ENCODE results near the gene SFMBT2.

The SFMBT2 gene

DNA sequence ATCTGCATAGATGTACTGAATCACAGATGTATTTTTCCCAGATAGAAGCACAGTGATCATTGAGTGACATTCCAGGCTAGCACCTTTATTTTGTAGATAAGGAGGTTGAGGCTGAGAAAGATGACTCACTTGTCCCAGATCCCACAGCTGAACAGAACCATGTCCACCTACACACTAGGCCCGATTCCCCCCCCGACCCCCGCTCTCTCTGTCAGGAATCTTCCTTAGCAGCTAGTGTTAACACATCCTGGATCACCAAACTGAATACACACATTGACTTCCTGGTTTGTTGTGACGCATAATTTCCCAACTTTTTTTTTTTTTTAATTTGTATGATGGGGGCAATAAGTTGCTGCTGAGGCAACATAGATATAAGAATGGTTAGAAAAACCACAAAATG lies 5.2 kb downstream of the SFMBT2 start:
- H3K4me2 ChIP-seq (ENCODE audit: low read length), result no peak overlapping the region
- peaks cover 11% of the 10 kb centered on the region; the same call in 1 of the 2 replicates for H3K27me3 ChIP-seq (ENCODE audit: control insufficient read depth, low read length)
- peaks cover 8% of the 10 kb centered on the region; the same call in 1 of the 2 replicates for H4K20me1 ChIP-seq (ENCODE audit: control insufficient read depth, insufficient read depth, low read depth, low read length)
- H3K9me3 ChIP-seq (ENCODE audit: control insufficient read depth, insufficient read depth, low read length), result no peaks in the 10 kb centered on the region
- no peaks in the 10 kb centered on the region for H3K36me3 ChIP-seq (ENCODE audit: control insufficient read depth, low read length)
- TF ChIP-seq, protein P1, sequence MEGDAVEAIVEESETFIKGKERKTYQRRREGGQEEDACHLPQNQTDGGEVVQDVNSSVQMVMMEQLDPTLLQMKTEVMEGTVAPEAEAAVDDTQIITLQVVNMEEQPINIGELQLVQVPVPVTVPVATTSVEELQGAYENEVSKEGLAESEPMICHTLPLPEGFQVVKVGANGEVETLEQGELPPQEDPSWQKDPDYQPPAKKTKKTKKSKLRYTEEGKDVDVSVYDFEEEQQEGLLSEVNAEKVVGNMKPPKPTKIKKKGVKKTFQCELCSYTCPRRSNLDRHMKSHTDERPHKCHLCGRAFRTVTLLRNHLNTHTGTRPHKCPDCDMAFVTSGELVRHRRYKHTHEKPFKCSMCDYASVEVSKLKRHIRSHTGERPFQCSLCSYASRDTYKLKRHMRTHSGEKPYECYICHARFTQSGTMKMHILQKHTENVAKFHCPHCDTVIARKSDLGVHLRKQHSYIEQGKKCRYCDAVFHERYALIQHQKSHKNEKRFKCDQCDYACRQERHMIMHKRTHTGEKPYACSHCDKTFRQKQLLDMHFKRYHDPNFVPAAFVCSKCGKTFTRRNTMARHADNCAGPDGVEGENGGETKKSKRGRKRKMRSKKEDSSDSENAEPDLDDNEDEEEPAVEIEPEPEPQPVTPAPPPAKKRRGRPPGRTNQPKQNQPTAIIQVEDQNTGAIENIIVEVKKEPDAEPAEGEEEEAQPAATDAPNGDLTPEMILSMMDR (IDR thresholded peaks at IDR 0.05; ENCODE audit: low read depth, low read length, poor library complexity, severe bottlenecking), result no peak
- no peak overlapping the region for H3K4me3 ChIP-seq (ENCODE audit: low read length)
- H3K4me1 ChIP-seq (ENCODE audit: control insufficient read depth, low read length), result peaks cover 20% of the 10 kb centered on the region
- H3K79me2 ChIP-seq (ENCODE audit: control insufficient read depth, low read length), result peaks cover 96% of the 10 kb centered on the region
- H3F3A ChIP-seq (ENCODE audit: control insufficient read depth, insufficient read depth), result peaks cover 5% of the 10 kb centered on the region; the same call in 1 of the 2 replicates
- H3K27ac ChIP-seq (ENCODE audit: low read depth, low read length), result no peak overlapping the region
- no peaks in the 10 kb centered on the region for H3K9me2 ChIP-seq (replicated peaks; ENCODE audit: control insufficient read depth, low read length)

- Histone ChIP-seq H3K27me3 (ENCODE audit: control insufficient read depth, low read length) (0 out of 2 replicates have a peak, but pooled peaks cover 3% of the 10 kb centered on the region), H3K4me3 (ENCODE audit: low read length) (no peak overlapping the region), H3K4me1 (ENCODE audit: control insufficient read depth, low read length) (peaks cover 14% of the 10 kb centered on the region), H3K4me2 (ENCODE audit: low read length) (no peak overlapping the region), H3K36me3 (ENCODE audit: control insufficient read depth, low read length) (no peaks in the 10 kb centered on the region), H3K79me2 (ENCODE audit: control insufficient read depth, low read length) (peaks cover 94% of the 10 kb centered on the region), H3K9me3 (ENCODE audit: control insufficient read depth, insufficient read depth, low read length) (no peaks in the 10 kb centered on the region), H3K27ac (ENCODE audit: low read depth, low read length) (no peak overlapping the region), H3K9me2 (replicated peaks; ENCODE audit: control insufficient read depth, low read length) (no peaks in the 10 kb centered on the region), H4K20me1 (ENCODE audit: control insufficient read depth, insufficient read depth, low read depth, low read length) (peaks cover 8% of the 10 kb centered on the region; the same call in 1 of the 2 replicates), H3F3A (ENCODE audit: control insufficient read depth, insufficient read depth) (peaks cover 5% of the 10 kb centered on the region; the same call in 1 of the 2 replicates)
- TF ChIP-seq, protein P1 (IDR thresholded peaks at IDR 0.05; ENCODE audit: low read depth, low read length, poor library complexity, severe bottlenecking), result no peak
- no peak for TF ChIP-seq EZH2phosphoT487 (IDR thresholded peaks at IDR 0.05; ENCODE audit: borderline replicate concordance, low read length)
Observed at GRCh38 chr10:7403620-7404019, 7.2 kb downstream of the SFMBT2 start.

- Histone ChIP-seq H3K4me2 (ENCODE audit: low read length) (no peak overlapping the region), H3K4me3 (ENCODE audit: low read length) (no peak overlapping the region), H3K9me3 (ENCODE audit: control insufficient read depth, insufficient read depth, low read length) (no peaks in the 10 kb centered on the region), H3K9me2 (replicated peaks; ENCODE audit: control insufficient read depth, low read length) (no peaks in the 10 kb centered on the region), H3F3A (ENCODE audit: control insufficient read depth, insufficient read depth) (peaks cover 5% of the 10 kb centered on the region; the same call in 1 of the 2 replicates), H3K4me1 (ENCODE audit: control insufficient read depth, low read length) (peaks cover 6% of the 10 kb centered on the region; the same call in 1 of the 2 replicates), H3K36me3 (ENCODE audit: control insufficient read depth, low read length) (no peaks in the 10 kb centered on the region), H4K20me1 (ENCODE audit: control insufficient read depth, insufficient read depth, low read depth, low read length) (peaks cover 4% of the 10 kb centered on the region; the same call in 1 of the 2 replicates), H3K27me3 (ENCODE audit: control insufficient read depth, low read length) (no peaks in the 10 kb centered on the region), H3K27ac (ENCODE audit: low read depth, low read length) (no peak overlapping the region), H3K79me2 (ENCODE audit: control insufficient read depth, low read length) (peaks cover 92% of the 10 kb centered on the region)
- TF ChIP-seq, protein P1 (IDR thresholded peaks at IDR 0.05; ENCODE audit: low read depth, low read length, poor library complexity, severe bottlenecking), result no peak
Observed at GRCh38 chr10:7401782-7402181, 9.1 kb downstream of the SFMBT2 start.
